Measurements from ENCODE around the gene ARMCX6. TPM values are rescaled to one million over a fixed set of nuclear protein-coding genes. Genes with fewer than 3 reads are reported as not detected.
"Not testable (repeated sequence)": the region's sequence is repeated elsewhere in the genome, so short reads cannot be mapped to it uniquely, and the experiment has no call there.

ARMCX6 gene
- total RNA-seq: 33.6 TPM
- polyA plus RNA-seq: 10 to 100 TPM; 38.6 to 42.4 (median 40.6) TPM

DNA sequence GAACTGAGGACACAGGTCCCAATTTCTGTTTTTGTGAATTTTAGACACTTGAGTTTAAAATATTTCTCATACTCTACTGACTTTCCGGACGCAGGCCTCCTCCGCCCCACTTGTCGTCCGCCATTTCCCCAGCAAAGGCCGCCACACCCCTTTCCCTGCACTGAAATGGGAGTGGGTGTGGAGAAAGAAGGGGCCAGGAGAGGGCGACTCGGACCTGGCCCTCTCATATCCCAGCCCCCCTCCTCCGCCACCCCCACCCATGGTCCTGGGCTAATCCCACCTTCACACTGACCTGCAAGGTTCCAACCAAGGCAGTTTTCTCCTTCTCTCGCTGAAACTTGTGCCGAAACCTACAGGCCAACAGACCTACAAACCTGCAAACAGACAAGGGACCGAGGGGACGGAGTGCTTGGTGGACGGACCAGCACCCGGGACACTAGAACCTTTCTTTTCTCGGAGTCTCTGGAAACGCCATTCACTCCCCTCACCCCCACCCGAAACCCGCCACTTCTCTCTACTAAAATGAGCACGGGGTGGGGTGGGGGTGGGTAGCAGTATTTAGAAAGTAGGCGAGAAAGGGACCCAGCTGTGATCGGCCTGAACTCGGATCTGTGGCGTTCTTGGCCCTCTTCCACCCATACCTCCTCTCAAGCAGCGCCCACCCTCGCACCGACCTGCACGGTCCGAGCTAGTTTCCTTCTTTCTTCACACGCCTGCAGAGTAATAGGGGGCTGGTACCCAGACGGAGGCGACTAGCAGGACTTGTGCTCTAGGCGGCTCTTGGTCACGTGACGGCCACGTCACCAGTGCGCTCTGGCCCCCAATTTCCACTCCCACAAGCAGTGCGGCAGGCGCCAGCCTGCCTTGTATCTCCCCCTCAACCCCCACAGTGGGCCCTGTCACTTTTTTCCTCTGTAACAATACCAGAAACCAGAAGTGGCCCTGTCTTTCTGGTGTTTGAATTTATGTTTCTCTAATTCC, at the start of gene ARMCX6:
Gene ARMCX6 (minus strand): TSS at position 790 of the 981 bp plus-strand sequence. CDS start 1,380 bp downstream, outside the sequence.
- no peaks in the 10 kb centered on the region for H3K27me3 ChIP-seq (ENCODE audit: control insufficient read depth, insufficient read depth, low read length)

DNA sequence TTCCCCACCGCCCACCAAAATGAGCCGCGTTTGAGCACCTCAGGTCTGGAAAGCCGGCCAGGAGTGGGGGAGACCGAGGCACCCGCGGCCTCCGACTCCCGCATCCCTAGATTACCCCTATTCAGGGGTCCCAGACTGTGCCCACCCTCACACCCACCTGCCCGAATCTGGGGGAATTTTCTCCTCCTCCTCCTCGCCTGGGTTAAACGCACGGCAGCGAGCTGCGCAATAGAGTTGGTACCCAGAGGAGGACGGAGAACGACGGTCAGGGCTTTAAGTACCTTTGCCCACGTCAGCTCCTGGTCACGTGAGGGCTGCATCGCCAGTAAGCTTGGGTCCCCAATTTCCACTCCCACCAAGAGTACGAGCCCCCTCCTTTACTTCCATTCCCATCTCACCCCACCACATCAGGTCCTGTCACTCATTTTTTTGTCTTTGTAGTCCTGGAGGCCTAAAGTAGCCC, 41.8 kb upstream of the ARMCX6 start, which contains the start of gene ARMCX2:
Gene ARMCX2 (minus strand): TSS at position 250 of the 463 bp plus-strand sequence. CDS start 2,262 bp downstream, outside the sequence.
- H3K9me3 ChIP-seq (ENCODE audit: control insufficient read depth in 2 of 2, low read length in 2 of 2): no peaks in the 10 kb centered on the region
- peak within 1 kb of the TSS; percentile 61 for H3K4me3 ChIP-seq (ENCODE audit: low read depth, low read length)
- Mint-ChIP-seq H3K27me3 (peaks cover 26% of the 10 kb centered on the region), H3K4me3 (peak within 1 kb of the TSS; percentile 68 to 94 (median 84)), H3K9me3 (peaks cover 0 to 4% (median 0%) of the 10 kb centered on the region in 7 donors), H3K4me1 (peaks cover 0 to 15% (median 2%) of the 10 kb centered on the region in 4 donors), H3K27ac (peak within 1 kb of the TSS in 1 of 3 donors; percentile 87), H3K36me3 (no peaks in the 10 kb centered on the region)
- no peaks in the 10 kb centered on the region for H3K36me3 ChIP-seq (ENCODE audit: control insufficient read depth, insufficient read depth, low read length)
- no peak within 1 kb of the TSS for H3K27ac ChIP-seq (ENCODE audit: insufficient read depth, low read length, poor library complexity, severe bottlenecking)
- no peak for DNase-seq
- H3K4me1 ChIP-seq (ENCODE audit: control insufficient read depth, insufficient read depth, low read length, poor library complexity, severe bottlenecking): peaks cover 5% of the 10 kb centered on the region
- no peak for ATAC-seq (ENCODE audit: low read depth in 2 of 2)
- peaks cover 4% of the 10 kb centered on the region for H3K27me3 ChIP-seq (ENCODE audit: control insufficient read depth, insufficient read depth, low read length)

More for the DNA sequence above, at the start of gene ARMCX6:
- H3K27ac ChIP-seq (ENCODE audit: insufficient read depth, low read length, poor library complexity, severe bottlenecking): peak within 1 kb of the TSS; percentile 55
- peak; percentile 85 to 86 for ATAC-seq (ENCODE audit: low read depth in 2 of 2)
- H3K9me3 ChIP-seq (ENCODE audit: control insufficient read depth in 2 of 2, low read length in 2 of 2): no peaks in the 10 kb centered on the region
- Mint-ChIP-seq H3K4me1 (peaks cover 0 to 22% (median under 1%) of the 10 kb centered on the region in 4 donors), H3K9me3 (no peaks in the 10 kb centered on the region), H3K27ac (peak within 1 kb of the TSS; percentile 85 to 97 (median 91)), H3K4me3 (peak within 1 kb of the TSS; percentile 90 to 97 (median 94)), H3K36me3 (no peaks in the 10 kb centered on the region), H3K27me3 (no peaks in the 10 kb centered on the region)
- no peaks in the 10 kb centered on the region for H3K4me1 ChIP-seq (ENCODE audit: control insufficient read depth, insufficient read depth, low read length, poor library complexity, severe bottlenecking)
- peak within 1 kb of the TSS; percentile 76 for H3K4me3 ChIP-seq (ENCODE audit: low read depth, low read length)
- H3K36me3 ChIP-seq (ENCODE audit: control insufficient read depth, insufficient read depth, low read length): no peaks in the 10 kb centered on the region
- peak; percentile 68 to 82 (median 71) for DNase-seq

- peak overlapping the region; percentile 61 for H3K4me3 ChIP-seq (ENCODE audit: low read depth, low read length)
- H3K36me3 ChIP-seq (ENCODE audit: control insufficient read depth, insufficient read depth, low read length): no peaks in the 10 kb centered on the region
- peak; percentile 24 to 51 (median 39) for DNase-seq
- H3K27me3 ChIP-seq (ENCODE audit: control insufficient read depth, insufficient read depth, low read length): peaks cover 4% of the 10 kb centered on the region
- no peak overlapping the region for H3K27ac ChIP-seq (ENCODE audit: insufficient read depth, low read length, poor library complexity, severe bottlenecking)
- Mint-ChIP-seq H3K27me3 (peaks cover 22% of the 10 kb centered on the region), H3K36me3 (no peaks in the 10 kb centered on the region), H3K9me3 (peaks cover 0 to 4% (median 0%) of the 10 kb centered on the region in 7 donors), H3K27ac (peak overlapping the region in 1 of 3 donors; percentile 87), H3K4me3 (peak overlapping the region; percentile 68 to 94 (median 84)), H3K4me1 (peaks cover 0 to 15% (median 2%) of the 10 kb centered on the region in 4 donors)
- peaks cover 5% of the 10 kb centered on the region for H3K4me1 ChIP-seq (ENCODE audit: control insufficient read depth, insufficient read depth, low read length, poor library complexity, severe bottlenecking)
- no peaks in the 10 kb centered on the region for H3K9me3 ChIP-seq (ENCODE audit: control insufficient read depth in 2 of 2, low read length in 2 of 2)
- peak; percentile 59 to 62 for ATAC-seq (ENCODE audit: low read depth in 2 of 2)
Observed at GRCh38 chrX:101658661-101659491, 41.1 kb upstream of the ARMCX6 start.

GRCh38 chrX:101657495-101657894, 39.7 kb upstream of the ARMCX6 start:
- Histone ChIP-seq H3K36me3 (ENCODE audit: control insufficient read depth, insufficient read depth, low read length) (no peaks in the 10 kb centered on the region), H3K4me1 (ENCODE audit: control insufficient read depth, insufficient read depth, low read length, poor library complexity, severe bottlenecking) (peaks cover 5% of the 10 kb centered on the region), H3K27me3 (ENCODE audit: control insufficient read depth, insufficient read depth, low read length) (peaks cover 4% of the 10 kb centered on the region), H3K27ac (ENCODE audit: insufficient read depth, low read length, poor library complexity, severe bottlenecking) (no peak overlapping the region), H3K9me3 (ENCODE audit: control insufficient read depth in 2 of 2, low read length in 2 of 2) (no peaks in the 10 kb centered on the region), H3K4me3 (ENCODE audit: low read depth, low read length) (no peak overlapping the region)
- no peaks in the 10 kb centered on the region for H3K36me3 Mint-ChIP-seq
- no peak for DNase-seq
- peak overlapping the region in 1 of 4 donors; percentile 29 for H3K4me3 Mint-ChIP-seq
- no peak overlapping the region for H3K27ac Mint-ChIP-seq
- H3K9me3 Mint-ChIP-seq: peaks cover 0 to 3% (median 0%) of the 10 kb centered on the region in 7 donors
- H3K27me3 Mint-ChIP-seq: peaks cover 15% of the 10 kb centered on the region
- peaks cover 0 to 15% (median 2%) of the 10 kb centered on the region in 4 donors for H3K4me1 Mint-ChIP-seq
- ATAC-seq (ENCODE audit: low read depth in 2 of 2): no peak

GRCh38 chrX:101656817-101657216, 39.0 kb upstream of the ARMCX6 start:
- DNase-seq: no peak
- H3K4me3 Mint-ChIP-seq: peak overlapping the region in 1 of 4 donors; percentile 43
- Histone ChIP-seq H3K27me3 (ENCODE audit: control insufficient read depth, insufficient read depth, low read length) (peaks cover 4% of the 10 kb centered on the region), H3K27ac (ENCODE audit: insufficient read depth, low read length, poor library complexity, severe bottlenecking) (no peak overlapping the region), H3K36me3 (ENCODE audit: control insufficient read depth, insufficient read depth, low read length) (no peaks in the 10 kb centered on the region), H3K4me3 (ENCODE audit: low read depth, low read length) (no peak overlapping the region), H3K4me1 (ENCODE audit: control insufficient read depth, insufficient read depth, low read length, poor library complexity, severe bottlenecking) (peaks cover 5% of the 10 kb centered on the region), H3K9me3 (ENCODE audit: control insufficient read depth in 2 of 2, low read length in 2 of 2) (no peaks in the 10 kb centered on the region)
- H3K36me3 Mint-ChIP-seq: no peaks in the 10 kb centered on the region
- H3K4me1 Mint-ChIP-seq: peaks cover 0 to 15% (median 2%) of the 10 kb centered on the region in 4 donors
- ATAC-seq (ENCODE audit: low read depth in 2 of 2): no peak
- peaks cover 0 to 3% (median 0%) of the 10 kb centered on the region in 7 donors for H3K9me3 Mint-ChIP-seq
- peaks cover 15% of the 10 kb centered on the region for H3K27me3 Mint-ChIP-seq
- H3K27ac Mint-ChIP-seq: no peak overlapping the region

GRCh38 chrX:101655534-101655933, 37.7 kb upstream of the ARMCX6 start:
- Mint-ChIP-seq H3K9me3 (peaks cover 0 to 3% (median 0%) of the 10 kb centered on the region in 7 donors), H3K27ac (peak overlapping the region in 1 of 3 donors; percentile 25), H3K36me3 (no peaks in the 10 kb centered on the region), H3K27me3 (peaks cover 6% of the 10 kb centered on the region), H3K4me1 (peaks cover 0 to 15% (median 2%) of the 10 kb centered on the region in 4 donors), H3K4me3 (peak overlapping the region in 3 of 4 donors; percentile 15 to 64 (median 22))
- Histone ChIP-seq H3K9me3 (ENCODE audit: control insufficient read depth in 2 of 2, low read length in 2 of 2) (no peaks in the 10 kb centered on the region), H3K27ac (ENCODE audit: insufficient read depth, low read length, poor library complexity, severe bottlenecking) (no peak overlapping the region), H3K4me3 (ENCODE audit: low read depth, low read length) (peak overlapping the region; percentile 39), H3K4me1 (ENCODE audit: control insufficient read depth, insufficient read depth, low read length, poor library complexity, severe bottlenecking) (peaks cover 5% of the 10 kb centered on the region), H3K36me3 (ENCODE audit: control insufficient read depth, insufficient read depth, low read length) (no peaks in the 10 kb centered on the region), H3K27me3 (ENCODE audit: control insufficient read depth, insufficient read depth, low read length) (peaks cover 4% of the 10 kb centered on the region)
- DNase-seq (peak in 1 of 3 donors; percentile 27), ATAC-seq (ENCODE audit: low read depth in 2 of 2) (peak in 1 of 2 donors; percentile 25)

- not testable (repeated sequence) for H3K4me3 Mint-ChIP-seq
Observed at GRCh38 chrX:101647716-101648115, 29.9 kb upstream of the ARMCX6 start.

More at GRCh38 chrX:101647716-101648115, 29.9 kb upstream of the ARMCX6 start:
- H3K36me3 Mint-ChIP-seq; H3K9me3 Mint-ChIP-seq; H3K4me1 Mint-ChIP-seq; ATAC-seq (ENCODE audit: low read depth in 2 of 2); DNase-seq; H3K36me3 ChIP-seq (ENCODE audit: control insufficient read depth, insufficient read depth, low read length); H3K27ac ChIP-seq (ENCODE audit: insufficient read depth, low read length, poor library complexity, severe bottlenecking); H3K27me3 Mint-ChIP-seq; H3K4me1 ChIP-seq (ENCODE audit: control insufficient read depth, insufficient read depth, low read length, poor library complexity, severe bottlenecking); H3K9me3 ChIP-seq (ENCODE audit: control insufficient read depth in 2 of 2, low read length in 2 of 2); H3K4me3 ChIP-seq (ENCODE audit: low read depth, low read length); H3K27ac Mint-ChIP-seq; H3K27me3 ChIP-seq (ENCODE audit: control insufficient read depth, insufficient read depth, low read length): not testable (repeated sequence)
